CD4-positive, alpha-beta T cell treated with Interleukin-6 at 100 ng/mL for 8 hours (primary cell): Measurements from ENCODE around the gene SLC4A5.
"Not testable (repeated sequence)": the region's sequence is repeated elsewhere in the genome, so short reads cannot be mapped to it uniquely, and the experiment has no call there.

Experiments used
- DNase-seq: peaks from one replicate; pipeline ENCODE4 v3.0.0-alpha.2; 2020; ENCODE audit warnings: mixed read lengths, low spot score

SLC4A5 gene

DNA sequence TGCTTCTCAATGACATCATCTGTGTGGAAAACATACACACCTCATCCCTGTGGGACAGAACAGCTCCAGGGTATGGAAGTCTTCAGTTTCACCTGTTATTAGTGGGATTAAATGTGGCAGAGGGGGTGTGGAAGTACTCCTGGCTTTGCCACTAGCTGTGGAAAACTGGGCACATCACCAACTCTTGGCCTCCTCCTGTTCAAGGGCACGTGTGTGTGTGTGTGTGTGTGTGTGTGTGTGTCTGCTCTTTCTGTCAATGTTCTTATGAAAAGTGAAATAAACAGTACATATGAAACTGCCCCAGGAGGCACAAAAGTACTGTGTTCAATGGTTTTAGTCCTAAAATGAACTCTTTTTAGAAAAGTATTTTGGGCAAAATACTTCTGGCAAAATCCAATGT lies 78.9 kb downstream of the SLC4A5 start:
- no peak for DNase-seq

- DNase-seq: no peak
Measured at GRCh38 chr2:74262681-74263080, 80.5 kb downstream of the SLC4A5 start.

- DNase-seq: no peak
Measured at GRCh38 chr2:74261204-74261864, 81.9 kb downstream of the SLC4A5 start.

DNA sequence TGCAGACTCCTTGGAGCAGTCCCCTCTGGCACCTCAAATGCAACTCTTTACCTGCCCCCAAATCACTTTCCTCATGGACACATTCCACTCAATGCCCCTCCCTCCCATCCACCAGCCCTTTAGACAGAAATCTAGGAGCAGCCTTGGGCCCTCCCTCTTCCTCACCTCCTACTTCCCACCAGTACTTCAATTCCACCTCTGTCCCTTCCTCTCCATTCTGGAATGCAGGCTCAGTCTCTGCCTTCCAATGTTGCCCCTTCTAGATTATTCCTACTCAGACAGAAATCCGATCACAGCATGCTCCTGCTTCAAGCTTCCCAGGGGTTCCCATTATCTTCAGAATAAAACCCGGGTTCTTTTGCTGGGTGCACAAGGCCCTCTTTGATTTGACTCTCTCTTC lies 82.7 kb downstream of the SLC4A5 start:
- no peak for DNase-seq

- no peak for DNase-seq
Measured at GRCh38 chr2:74259733-74260132, 83.5 kb downstream of the SLC4A5 start.

GRCh38 chr2:74259191-74259590 lies 84.0 kb downstream of the SLC4A5 start:
- no peak for DNase-seq

DNA sequence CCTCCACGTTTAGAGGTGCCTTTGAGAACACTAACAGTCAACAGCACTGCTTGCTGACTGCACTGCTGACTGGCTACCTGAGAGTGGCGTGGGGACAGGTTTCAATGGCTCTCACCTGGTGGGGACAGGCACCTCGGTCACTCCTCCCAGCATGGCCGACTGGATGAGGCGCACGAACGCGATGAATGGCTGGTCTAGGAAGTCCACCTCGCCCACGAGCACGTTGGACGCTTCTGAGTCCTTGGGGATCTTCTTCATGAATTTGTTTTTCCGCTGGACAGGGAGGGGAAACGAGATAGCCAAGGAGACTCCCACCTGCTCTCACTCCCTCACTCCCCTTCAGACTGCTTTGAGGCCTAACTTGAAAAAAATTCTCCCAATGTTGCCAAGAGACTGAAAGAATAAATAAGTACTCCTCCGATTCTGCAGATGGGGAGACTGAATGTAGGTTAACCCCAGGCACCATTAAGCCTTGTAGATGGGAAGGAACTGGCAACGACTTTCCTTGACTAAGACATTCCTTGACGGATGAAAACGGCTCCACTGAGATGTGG lies 87.5 kb downstream of the SLC4A5 start:
- no peak for DNase-seq

GRCh38 chr2:74253971-74254310 lies 89.3 kb downstream of the SLC4A5 start:
- DNase-seq: no peak

- no peak for DNase-seq
Measured at GRCh38 chr2:74253306-74253970, 89.8 kb downstream of the SLC4A5 start.

DNA sequence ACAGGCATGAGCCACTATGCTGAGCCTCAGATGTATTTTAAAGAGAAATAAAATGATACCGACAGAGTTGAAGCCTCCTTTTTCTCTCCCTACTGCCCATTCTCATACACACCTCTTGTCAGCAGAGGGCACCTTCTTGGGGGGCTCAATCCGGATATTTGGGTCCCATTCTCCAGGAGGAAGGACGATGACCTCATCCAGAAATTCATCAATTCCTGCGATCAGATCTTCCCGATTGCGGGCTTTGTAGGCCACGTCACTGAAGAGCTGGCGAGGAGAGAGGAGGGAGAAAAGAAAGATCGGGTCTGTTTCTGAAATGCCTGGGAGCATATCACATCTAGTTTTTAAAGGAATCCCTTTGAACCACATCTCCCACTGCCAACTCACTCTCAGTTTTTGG lies 90.4 kb downstream of the SLC4A5 start:
- no peak for DNase-seq

DNA sequence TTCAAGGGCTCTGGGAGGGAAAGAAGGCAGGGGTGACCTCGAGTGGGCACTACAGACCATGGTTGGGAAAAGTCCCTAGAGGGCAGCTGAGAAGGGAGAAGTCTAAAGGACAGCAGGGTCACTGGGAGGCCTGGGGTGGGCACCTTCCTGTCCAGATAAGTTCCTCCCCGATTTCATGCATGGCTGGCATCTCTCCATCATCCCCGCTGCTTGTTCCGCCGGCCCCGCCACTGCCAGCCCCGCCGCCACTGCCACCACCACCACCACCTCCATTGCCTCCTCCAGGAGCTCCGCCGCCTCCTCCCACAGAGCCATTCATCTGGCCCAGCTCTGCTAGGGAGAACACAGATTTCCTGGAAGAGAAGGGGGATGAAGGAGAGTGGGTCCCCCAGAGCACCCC lies 91.2 kb downstream of the SLC4A5 start:
- no peak for DNase-seq

- DNase-seq: peak; percentile 54
Measured at GRCh38 chr2:74250189-74250631, 93.0 kb downstream of the SLC4A5 start.

DNA sequence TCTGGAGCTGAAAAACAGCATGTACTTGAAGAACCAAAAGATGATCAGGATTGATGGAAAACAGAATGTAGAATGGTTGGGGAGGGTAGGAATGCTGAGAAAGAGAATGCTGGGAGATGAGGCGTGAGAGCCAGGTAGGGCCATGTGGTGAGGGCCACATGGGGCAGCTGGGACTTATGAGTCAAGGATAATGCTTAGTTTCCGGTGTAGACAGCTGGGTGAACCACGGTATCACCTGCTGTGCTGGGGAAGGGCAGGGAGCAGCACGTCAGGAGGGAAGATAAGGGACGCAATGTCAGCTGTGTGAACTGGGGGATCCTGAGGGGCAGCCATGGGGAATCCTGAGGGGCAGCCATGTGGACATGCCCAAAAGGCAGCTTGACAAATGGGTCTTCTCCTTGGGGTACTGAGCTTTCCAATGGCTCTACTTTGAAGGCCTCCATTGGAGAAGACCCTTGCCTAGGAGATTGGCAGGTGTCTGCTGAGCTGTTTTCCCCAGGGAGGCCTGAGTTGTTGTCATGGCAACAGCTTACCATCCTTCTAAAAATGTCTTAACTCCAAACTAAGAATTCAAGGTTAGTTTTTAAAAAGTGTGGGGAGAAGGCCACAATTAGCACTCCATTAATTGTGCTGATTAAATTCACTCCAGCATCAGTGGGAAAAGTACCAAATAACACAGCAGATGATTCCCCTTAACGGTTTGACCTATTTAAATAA lies 93.7 kb downstream of the SLC4A5 start:
- DNase-seq: no peak

DNA sequence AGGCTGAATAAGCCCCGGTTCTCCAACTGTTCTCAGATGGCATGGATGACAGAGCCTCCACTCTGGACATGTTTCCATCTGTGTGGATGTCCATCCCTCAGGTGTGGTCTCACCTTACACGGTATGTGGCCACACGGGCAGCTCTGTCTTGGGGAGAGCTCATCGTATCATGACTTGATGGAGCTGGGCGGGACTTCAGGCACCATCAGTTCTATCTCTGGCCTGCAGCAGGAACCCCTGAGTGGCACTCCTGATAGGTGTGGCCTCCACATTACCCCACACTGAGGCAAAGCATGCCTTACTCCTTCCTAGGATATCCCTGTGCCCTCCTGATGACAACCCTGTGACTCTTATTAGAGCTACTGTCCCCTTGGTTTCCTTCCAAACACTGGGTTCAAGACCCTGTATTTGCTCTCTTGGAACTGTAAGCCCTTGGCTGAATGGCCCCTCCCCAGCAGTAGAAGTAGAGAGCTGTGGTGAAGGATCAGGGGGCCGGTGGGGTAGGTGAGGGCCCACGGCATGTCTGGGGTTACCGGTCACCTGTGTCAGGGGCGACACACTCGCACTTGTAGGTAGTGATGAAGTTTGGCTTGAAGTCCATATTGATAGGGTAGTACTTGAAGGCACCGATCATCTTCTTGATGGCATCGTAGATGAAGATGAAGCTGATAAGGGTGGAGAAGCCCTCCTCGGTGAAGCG lies 96.6 kb downstream of the SLC4A5 start:
- DNase-seq: no peak

- DNase-seq: no peak
Measured at GRCh38 chr2:74244286-74244685, 98.9 kb downstream of the SLC4A5 start.

DNA sequence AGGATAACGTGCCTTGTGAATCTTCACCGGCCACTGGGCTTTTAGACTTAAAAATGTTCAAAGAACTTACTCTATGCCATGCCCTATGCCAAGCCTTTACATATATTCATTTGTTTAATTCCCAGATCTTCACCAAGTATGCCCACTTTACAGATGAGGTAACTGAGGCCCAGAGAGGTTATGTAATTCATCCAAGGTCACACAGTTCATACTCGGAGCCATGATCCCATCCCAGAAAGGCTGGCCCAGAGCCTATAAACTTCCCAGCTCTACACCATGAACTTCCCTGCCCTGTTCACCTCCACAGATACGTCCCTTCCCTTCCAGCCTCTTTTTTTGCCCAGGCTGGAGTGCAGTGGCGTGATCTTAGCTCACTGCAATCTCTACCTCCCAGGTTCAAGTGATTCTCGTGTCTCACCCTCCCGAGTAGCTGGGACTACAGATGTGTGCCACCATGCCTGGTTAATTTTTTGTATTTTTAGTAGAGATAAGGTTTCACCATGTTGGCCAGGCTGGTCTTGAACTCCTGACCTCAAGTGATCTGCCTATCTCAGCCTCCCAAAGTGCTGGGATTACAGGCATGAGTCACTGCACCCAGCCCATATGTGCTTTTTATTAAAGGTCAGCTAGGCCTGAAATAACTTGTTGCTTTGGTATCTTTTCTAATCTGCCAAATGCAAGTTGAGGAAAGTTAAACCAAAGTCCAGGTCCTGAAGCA lies 100.7 kb downstream of the SLC4A5 start:
- DNase-seq: no peak

GRCh38 chr2:74239346-74239745 lies 103.9 kb downstream of the SLC4A5 start:
- no peak for DNase-seq

GRCh38 chr2:74238879-74239278 lies 104.3 kb downstream of the SLC4A5 start:
- no peak for DNase-seq

DNA sequence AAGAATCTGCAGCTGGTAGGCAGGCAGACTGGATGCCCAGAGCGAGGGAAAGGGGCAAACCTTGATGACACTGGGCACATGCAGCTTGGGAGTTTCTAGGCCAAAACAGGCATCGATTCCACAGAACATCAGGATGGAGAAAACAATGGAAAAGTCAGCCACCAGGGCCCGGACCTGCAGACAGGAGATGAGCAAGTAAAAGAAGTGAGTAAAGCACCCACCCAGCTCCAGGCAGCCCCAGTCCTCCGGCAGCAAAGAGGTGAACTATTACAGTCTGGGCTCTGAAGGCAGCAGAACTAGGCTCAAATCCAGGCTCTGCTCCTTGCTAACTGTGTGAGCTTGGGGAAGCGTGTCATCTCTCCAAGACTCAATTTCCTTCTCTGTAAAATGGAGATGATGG lies 108.2 kb downstream of the SLC4A5 start:
- no peak for DNase-seq

- no peak for DNase-seq
Measured at GRCh38 chr2:74233648-74234047, 109.6 kb downstream of the SLC4A5 start.

GRCh38 chr2:74232426-74232825 lies 110.8 kb downstream of the SLC4A5 start:
- no peak for DNase-seq

DNA sequence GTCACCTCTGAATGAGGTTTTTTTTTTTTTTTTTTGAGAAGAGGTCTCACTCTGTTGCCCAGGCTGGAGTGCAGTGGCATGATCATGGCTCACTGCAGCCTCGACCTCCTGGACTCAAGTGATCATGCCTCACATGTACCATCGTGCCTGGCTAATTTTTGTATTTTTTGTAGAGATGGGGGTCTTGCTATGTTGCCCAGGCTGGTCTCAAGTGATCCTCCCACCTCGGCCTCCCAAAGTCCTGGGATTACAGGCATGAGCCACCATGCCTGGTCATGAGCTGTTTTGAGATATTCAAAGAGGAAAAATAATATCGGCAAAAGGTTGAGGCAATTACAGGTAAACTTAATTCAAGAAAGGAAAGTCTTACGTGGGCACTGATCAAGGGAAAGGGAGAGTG lies 113.4 kb downstream of the SLC4A5 start:
- not testable (repeated sequence) for DNase-seq
